Activated CD8-positive, alpha-beta memory T cell treated with anti-CD3 and anti-CD28 coated beads for 4 hours (primary cell): ENCODE data around the gene ST3GAL6.

Experiments
- DNase-seq, 2 donors: peaks; one replicate each; pipeline ENCODE4 v3.0.0-alpha.2; 2020; ENCODE audit warnings: low read depth in 2 of 2

ST3GAL6 gene

GRCh38 chr3:98740324-98740723 is 22.8 kb upstream of the ST3GAL6 start:
- DNase-seq: no peak

DNA sequence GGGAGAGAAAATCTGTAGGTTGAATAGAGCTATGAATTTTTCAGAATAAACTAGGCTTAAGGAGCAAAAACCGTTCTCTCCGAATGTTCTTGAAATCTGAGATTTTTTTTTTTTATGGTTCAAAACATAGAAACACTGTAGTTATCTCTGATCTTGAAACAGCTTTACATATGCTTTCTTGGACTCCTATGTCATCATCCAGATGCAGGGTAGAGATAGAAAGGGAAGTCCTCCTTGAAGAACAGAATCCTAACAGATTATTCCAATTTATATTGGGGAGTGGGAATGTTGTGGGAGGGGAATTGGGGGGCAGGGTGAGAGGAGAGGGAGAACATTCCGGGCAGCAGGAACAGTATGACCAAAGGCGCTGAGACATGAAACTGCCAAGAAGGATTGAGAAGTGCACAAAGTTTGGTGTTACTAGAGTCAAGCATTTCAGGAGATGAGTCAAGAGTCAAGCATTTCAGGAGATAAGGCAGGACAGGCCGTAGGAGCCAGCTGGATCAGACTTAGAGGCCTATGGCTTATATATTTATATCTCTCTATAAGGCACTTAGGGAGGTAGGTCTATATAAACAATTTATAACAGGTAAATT is 21.9 kb upstream of the ST3GAL6 start:
- no peak for DNase-seq

DNA sequence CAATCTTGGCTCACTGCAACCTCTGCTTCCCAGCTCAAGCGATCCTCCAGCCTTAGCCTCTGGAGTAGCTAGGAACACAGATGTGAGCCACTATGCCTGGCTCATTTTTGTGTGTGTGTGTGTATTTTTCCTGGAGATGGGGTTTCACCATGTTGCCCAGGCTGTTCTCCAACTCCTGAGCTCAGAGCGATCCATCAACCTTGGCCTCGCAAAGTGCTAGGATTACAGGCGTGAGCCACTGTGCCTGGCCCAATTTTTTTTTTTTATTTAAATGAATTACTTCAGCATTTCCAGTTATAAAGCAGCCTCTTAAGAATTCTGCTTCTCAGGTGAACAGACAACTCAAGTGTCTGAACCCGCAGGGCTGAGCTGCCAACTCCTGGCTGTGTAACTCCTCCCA is 20.1 kb upstream of the ST3GAL6 start:
- no peak for DNase-seq

GRCh38 chr3:98744283-98744682 is 18.9 kb upstream of the ST3GAL6 start:
- no peak for DNase-seq

DNA sequence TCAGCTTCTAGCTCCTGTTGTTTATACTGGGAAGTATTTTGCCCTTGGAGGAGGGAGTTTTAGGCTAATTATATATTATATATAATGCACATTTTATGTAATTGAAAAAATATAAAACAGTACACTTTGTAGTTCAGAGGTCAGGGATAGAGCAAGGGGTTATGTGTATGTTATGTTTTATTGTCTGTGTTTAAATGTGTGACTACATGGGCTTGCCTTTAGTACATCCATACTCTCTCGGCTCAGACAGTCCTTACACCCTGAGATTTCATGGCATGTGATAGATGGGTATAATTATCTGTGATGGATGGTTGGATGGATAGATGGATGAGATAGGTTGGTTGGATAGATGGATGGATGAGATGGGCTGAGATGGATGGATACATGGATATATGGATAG is 17.4 kb upstream of the ST3GAL6 start:
- no peak for DNase-seq

GRCh38 chr3:98746122-98746521 is 17.0 kb upstream of the ST3GAL6 start:
- DNase-seq: no peak

DNA sequence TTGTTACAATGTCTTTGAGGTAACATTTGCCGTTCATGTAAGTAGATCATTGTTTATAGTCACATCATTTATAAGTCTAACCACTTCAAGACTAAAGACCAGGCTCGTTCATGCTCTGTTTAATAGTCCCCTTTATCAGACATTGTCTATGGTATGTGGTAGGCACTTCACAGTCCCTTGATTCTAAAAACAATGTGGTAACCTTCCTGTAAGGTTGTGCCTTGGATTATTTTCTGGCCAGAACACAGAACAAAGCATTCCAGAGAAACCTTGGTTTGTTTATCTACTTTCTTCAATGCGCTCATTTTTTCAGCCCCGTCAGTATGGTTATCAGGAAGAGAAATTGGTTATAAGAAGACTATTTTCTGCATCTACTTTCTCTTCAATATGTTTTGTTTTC is 16.3 kb upstream of the ST3GAL6 start:
- no peak for DNase-seq

DNA sequence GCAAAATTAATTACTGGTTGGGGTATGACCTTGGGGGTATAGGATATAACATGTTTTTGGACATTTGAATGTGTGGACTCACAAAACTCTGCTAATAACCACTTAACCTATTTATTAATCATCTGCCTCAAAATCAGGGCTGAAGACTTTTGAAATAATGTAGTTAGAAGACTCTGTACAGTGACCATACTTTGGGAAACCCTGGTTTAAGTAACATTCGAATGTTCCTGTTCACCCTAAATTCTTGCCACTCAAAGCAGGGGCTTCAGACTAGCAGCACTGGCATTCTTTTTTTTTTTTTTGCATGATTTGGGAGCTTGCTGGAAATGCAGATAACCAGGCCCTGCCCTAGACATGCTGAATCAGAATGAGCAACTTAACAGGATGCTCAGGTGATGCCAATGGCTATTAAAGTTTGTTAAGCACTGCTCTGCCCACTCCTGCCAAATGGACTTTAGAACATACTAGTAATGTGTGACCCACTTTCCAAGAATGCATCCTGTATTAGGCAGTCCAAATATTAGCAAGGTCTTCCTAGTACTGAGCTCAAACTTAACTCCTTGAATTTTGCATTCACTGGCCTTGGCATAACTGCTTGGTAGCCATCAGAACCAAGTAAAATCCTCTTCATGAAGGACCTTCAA is 12.7 kb upstream of the ST3GAL6 start:
- DNase-seq: no peak

- DNase-seq: no peak
Observed at GRCh38 chr3:98754483-98754882, 8.7 kb upstream of the ST3GAL6 start.

DNA sequence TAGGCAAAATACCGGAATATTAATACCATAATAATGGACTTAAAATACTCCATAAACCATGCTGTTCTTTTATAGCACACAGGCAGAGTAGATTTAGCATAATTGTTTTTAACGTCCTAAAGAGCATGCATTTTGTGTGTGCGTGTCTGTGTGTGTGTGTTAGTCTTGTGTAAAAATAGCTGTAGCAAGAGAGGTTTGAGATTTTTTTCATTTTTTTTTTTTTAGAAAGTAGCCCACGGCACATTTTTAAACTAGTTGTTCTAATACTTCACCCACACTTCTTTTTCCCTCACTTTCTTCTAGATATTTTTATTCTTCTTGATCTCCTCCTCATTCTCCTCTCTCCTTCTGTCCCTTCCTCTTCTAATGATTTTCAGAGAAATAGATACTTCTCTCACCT is 7.5 kb upstream of the ST3GAL6 start:
- no peak for DNase-seq

GRCh38 chr3:98759629-98760028 is 3.5 kb upstream of the ST3GAL6 start:
- no peak for DNase-seq

GRCh38 chr3:98761643-98762229 is 1.4 kb upstream of the ST3GAL6 start:
- no peak for DNase-seq

- no peak for DNase-seq
Observed at GRCh38 chr3:98763819-98764418, 779 bp downstream of the ST3GAL6 start.

DNA sequence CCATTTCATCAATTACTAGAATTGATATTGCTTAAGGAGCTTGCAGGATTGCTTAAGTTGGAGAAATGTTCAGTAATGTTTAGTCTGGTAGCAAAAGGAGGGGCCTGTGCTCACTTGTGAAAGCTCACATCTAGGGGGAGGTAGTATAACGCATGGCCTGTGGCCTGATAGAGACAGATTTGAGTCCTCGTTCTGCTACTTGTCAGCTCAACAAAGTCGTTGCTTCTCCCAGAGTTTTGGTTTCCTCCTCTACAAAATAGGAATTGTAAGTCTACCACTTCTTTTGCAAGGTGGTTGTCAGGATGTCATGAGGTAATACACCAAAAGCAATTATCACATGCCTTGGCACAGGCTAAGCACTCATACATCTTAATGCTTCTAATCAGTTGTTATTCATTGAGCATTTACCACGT is 1.3 kb downstream of the ST3GAL6 start:
- DNase-seq: no peak

- no peak for DNase-seq
Observed at GRCh38 chr3:98765721-98766120, 2.6 kb downstream of the ST3GAL6 start.

DNA sequence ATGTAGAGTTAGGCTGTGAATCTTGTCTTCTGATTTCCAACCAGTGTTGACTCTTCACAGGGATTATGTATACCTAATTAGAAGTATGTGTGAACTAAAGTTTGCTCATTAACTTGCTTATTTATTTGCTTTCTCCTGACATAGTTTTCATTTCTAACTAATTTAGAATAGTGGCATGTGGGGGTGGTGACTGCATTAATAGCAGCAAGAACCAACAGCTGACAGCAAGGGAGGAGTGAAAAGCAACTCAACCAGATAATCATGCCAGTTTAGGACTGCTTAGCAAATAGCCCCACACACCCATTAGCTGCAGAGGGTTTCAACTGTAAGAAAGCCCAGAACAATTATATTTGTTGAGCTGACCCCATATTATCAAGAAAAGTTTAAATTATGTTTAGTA is 3.8 kb downstream of the ST3GAL6 start:
- no peak for DNase-seq

DNA sequence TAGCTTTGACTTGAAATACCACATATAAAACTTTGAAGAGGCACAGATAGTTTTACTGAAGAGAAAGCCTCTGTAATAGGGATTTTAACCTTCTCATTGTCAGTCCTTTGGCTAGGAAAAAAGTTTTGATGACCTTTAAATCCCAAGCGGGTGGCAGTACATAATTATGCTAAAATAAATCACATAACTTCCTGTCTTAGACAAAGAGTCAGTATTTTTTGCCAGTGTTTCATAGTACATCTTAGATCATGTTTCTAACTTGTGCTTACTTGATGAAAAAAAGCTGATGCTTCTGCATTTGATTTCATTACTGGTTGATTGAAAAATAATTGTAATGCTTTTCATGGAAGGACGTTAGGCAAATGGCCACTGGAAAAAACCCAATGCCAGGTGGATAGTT is 5.8 kb downstream of the ST3GAL6 start:
- DNase-seq: no peak

DNA sequence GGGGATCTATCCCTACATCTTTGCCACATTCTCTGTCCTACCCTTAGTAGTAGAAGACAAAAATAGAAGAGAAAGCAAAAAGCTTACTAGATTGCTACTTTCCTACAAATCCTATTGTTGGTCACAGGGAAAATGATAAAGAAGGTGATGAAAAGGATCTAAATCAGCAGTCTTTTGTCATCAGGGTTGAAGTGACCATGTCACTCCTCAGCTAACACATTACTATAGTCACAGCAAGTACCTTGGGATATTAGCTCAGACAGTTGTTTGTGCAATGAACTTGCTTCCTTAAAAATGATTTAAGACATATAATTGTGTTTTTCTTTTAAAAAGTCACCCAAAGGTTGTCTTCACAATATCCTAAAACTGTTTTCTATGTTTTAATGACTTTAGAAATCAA is 6.3 kb downstream of the ST3GAL6 start:
- DNase-seq: no peak

GRCh38 chr3:98770261-98771039 is 7.3 kb downstream of the ST3GAL6 start:
- DNase-seq: no peak

- DNase-seq: no peak
Observed at GRCh38 chr3:98772022-98772421, 8.9 kb downstream of the ST3GAL6 start.

GRCh38 chr3:98775459-98776139 is 12.5 kb downstream of the ST3GAL6 start:
- no peak for DNase-seq

DNA sequence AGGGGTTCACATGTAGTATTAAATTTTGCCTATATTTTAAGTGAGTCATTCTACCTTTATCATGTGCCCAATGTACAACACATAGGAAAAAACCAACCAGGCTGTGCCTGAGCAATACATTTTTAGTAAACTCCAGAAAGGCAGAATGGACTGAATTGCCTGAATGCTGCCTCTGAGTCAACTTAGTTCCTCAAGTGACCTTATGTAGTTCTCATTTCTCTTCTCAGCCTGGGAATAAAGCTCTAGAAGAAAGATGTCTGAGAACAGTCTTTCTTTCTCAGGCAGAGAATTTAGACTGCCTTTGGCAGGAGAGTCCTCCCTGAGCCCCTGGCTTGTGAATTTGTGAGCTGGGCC is 13.0 kb downstream of the ST3GAL6 start:
- DNase-seq: no peak
